ENCODE measurements around the gene ADAMTSL1.

DNA sequence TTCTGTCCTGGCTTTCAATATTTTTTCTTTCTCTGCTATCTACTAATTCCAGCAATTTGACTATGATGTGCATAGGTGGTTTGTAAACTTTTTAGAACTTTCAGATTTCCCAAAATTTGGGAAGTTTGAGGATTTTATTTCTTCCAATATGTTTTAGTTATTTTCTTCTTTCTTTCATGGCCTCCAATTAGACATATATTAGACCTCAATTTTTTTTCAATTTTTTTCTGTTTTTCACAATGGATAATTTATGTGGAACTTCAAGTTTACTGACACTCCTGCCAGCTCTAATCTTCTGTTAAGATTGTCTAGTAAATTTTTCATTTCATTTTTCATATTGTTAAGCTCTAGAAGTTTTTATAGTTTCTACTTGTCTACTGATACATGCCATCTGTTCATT, 395.8 kb downstream of the ADAMTSL1 start:
- TF ChIP-seq, protein P1, sequence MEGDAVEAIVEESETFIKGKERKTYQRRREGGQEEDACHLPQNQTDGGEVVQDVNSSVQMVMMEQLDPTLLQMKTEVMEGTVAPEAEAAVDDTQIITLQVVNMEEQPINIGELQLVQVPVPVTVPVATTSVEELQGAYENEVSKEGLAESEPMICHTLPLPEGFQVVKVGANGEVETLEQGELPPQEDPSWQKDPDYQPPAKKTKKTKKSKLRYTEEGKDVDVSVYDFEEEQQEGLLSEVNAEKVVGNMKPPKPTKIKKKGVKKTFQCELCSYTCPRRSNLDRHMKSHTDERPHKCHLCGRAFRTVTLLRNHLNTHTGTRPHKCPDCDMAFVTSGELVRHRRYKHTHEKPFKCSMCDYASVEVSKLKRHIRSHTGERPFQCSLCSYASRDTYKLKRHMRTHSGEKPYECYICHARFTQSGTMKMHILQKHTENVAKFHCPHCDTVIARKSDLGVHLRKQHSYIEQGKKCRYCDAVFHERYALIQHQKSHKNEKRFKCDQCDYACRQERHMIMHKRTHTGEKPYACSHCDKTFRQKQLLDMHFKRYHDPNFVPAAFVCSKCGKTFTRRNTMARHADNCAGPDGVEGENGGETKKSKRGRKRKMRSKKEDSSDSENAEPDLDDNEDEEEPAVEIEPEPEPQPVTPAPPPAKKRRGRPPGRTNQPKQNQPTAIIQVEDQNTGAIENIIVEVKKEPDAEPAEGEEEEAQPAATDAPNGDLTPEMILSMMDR (IDR thresholded peaks at IDR 0.05) = no peak
- TF ChIP-seq POLR2A (IDR thresholded peaks at IDR 0.05) (no peak), EP300 (IDR thresholded peaks at IDR 0.05) (no peak), POLR2AphosphoS5 (IDR thresholded peaks at IDR 0.05) (no peak)

All from stomach (tissue), 4 donors.